GM19351 (cell line): ENCODE results near the gene CERS6.

Experiments used
- ATAC-seq: cut with Tn5 transposase; IDR thresholded peaks from one replicate; pipeline ENCODE4 v1.9.1; 2021; ENCODE audit warnings: mild to moderate bottlenecking, moderate library complexity; ENCODE audit not compliant: unreplicated experiment

The CERS6 gene

DNA sequence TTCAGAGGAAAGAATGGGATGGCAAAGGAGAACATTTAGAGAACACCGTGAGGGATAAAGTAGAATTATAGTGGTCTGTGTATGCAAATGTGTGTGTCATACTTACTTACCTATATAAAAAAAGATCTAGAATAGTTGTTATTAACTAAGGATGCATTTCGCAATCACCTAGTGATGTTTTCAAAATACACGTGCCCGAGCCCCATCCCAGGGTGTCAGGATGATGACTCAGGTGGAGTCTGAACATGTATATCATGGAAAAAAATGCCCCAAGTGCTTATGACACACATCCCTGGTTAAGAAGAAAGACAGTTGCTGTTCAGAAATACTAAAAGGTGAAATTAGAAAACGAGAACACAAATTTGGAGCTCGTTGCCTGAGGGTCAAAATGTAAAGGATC is 109.0 kb downstream of the CERS6 start:
- ATAC-seq, result no peak

DNA sequence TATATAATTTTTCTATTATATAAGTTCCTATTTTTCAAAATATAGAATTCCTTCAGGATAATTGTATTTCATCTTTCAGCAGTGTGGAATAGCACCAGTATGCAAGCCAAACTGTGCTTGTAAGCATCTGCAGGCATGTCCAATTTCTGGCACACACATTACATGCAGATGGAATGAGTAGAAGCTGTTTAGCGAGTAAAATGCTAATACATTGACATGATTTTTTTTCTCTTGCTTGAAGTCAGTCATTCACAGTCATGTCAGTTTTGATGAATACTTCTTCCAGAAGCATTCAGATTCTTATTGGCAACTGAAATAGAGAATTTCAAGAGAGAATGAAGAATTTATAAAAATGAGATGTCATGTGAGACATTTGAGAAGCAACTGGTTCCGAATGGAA is 109.4 kb downstream of the CERS6 start:
- ATAC-seq, result no peak

DNA sequence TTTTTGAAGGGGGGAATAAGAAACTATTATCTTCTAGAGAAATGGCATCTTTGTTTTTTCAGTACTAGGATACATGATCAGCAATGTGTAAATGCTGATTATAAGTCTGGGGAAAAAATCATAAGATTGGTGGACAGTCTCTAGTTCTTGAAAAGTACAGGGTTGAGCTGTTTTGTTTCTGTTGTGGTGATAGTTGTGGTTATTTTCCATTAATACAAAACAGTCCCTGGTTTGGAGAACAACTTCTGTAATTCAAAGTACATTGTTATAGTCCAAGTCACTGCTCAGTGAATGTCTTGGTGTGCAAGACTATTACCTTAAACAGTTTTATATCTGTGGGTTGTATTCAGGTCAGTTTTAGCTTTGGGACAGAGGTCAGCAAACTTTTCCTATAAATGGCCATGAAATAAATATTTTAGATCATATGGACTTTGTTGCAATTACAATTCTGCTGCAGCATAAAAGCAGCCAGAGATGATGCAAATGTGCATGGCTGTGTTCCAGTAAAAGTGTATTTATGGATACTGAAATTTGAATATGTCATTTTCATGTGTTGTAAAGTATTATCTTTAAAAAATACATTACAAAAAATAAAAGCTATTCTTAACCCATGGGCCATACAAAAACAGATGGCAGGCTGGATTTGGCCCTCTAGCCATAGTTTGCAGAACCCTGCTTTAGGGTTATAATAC is 111.0 kb downstream of the CERS6 start:
- ATAC-seq, result peak; percentile 47

DNA sequence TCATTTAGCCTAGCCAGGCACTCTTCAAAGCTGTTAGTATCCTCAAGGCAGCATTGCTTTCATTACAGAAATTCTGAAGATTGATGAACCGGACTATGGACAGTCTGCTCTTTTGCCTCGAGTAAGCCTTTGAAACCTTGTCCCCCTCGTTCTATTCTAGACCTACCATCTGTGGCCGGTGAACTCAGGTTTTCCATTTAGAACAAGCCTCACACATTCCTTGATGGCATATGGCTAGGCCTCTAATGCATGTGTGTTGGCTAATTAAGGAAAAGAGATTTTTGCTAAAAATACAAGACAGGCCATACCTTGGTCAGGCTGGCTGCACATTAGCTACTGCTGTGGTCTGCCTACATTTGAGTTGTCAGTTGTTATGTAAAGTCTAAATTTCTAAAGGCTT is 111.8 kb downstream of the CERS6 start:
- no peak for ATAC-seq

DNA sequence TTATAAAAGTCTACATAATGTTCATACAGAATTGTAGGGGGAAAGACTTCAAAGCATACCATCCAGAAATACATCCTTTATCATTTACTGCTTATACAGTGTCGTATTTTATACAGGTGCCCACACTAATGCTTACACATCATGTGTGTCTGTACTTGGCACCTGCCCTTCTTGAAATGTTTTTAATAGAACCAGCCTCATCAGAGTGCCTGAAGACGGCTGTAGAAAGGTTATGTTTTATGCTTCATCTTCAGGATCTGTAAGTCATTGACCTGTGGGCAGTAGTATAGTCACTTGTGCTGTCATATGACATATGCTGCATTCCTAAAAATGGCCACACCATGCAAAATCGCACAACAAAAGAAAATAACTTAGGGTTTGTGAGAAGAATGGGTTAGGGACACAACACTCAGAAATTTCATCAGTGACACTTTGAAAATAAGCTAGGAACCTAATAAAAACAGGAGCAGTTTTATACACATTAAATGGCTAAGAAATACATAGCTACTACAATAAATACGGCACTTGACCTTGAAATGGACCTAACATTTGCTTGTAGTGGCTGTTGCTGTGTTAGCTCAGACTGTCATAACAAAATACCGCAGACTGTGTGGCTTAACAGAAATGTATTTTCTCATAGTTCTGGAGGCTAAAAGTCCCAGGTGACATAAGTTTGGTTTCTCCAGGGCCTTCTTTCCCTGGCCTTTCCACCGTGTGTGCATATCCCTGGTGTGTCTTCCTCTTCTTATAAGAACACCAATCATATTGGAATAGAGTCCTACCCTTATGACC is 112.6 kb downstream of the CERS6 start:
- no peak for ATAC-seq

DNA sequence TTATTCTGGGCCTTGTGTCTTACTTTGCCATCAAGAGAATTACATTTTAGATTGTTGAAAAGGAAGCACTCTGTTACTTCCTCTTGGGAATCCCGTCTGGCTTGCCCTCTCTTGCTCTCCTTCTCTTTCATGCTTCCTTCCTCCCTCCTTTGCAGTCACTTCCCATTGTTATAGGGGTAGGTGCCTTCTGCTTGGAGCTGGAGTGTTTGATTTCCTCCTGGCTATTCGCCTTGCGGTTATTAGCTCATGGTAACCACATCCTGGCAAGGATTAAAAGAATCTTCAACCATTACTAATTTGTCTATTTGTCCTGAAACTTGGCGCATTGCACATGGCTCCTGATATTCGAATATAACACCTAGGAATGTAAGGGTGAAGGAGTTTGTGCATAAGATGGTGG is 115.0 kb downstream of the CERS6 start:
- no peak for ATAC-seq

DNA sequence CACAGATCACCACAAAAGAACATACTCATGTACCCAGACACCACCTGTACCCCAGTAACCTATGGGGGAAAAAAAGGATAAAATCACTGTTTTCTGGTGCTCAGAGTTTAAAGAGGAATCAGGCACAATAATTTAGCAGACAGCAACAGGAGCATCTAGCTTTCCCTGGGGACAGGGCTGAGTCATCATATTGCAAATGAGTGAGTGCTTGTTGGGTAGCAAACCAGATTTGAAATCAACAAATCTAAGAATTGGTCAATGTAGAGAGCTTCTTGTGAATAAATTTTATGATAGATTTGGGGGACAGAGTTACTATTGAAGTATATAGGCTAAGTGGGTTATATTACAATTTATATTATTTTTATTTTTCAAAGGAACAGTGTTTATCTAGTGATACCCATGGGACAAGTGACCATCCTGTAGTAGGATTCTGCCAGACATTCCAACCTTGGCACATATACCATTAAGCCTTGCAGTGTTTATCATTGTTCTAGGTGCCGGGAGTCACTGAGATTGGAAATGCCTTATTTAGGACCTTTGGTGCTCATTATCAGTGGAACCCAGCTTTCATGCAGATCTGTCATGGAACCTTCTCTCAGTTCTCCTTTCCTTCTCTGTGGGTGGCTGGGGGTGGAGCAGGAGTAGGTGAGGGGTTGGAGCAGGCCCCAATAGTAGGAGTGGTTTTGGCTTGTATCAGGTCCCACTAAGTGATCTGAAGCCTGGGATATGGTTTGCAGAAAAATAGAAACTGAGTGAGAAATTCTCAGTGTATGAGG is 117.2 kb downstream of the CERS6 start:
- ATAC-seq, result peak; percentile 66

DNA sequence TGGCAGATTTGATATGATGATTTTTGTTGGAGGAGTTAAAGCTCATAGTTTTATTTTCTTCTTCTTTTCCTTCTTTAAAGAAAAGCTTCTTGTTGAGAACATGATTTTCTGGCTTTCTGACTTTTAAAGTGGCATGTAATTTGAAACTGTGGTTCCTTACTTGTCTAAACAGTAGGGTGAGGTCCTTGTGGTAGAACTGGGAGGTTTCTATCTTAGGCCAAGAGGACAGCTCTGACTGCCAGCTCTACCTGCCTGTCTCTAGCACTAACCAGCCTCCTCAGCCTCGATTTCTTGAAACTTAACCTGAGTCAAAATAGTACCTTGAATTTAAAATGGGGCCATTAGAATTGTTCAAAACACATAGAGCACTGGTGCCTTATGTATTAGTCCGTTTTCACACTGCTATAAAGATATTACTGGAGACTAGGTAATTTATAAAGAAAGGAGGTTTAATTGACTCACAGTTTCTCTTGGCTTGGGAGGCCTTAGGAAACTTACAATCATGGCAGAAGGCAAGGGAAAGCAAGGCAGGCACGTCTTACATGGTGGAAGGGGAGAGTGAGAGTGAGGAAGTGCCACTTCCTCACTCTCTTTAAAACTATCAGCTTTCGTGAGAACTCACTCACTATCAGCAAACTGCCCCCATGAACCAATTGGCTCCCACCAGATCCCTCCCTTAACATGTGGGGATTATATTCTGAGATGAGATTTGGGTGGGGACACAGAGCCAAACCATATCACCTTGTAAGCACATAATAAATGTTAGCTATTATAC is 119.0 kb downstream of the CERS6 start:
- no peak for ATAC-seq

DNA sequence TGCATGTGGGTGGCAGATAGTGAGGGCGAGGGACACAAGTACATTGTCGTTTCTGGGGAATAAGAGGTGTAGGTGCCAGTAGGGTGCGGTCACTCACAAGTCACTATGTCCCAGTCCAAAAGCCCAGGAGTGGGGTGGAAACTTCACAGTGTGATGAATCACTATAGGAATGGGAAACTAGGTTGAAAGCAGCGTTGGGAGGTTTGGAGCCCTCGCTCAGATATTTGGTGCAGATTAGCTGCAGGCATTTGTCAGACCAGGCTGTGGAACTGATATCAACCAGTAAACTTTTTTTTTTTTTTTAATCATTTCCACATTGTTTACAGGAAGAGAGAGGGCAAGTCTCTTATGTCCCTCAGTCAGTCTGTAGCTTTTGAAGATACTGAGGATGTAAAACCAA is 121.8 kb downstream of the CERS6 start:
- no peak for ATAC-seq

DNA sequence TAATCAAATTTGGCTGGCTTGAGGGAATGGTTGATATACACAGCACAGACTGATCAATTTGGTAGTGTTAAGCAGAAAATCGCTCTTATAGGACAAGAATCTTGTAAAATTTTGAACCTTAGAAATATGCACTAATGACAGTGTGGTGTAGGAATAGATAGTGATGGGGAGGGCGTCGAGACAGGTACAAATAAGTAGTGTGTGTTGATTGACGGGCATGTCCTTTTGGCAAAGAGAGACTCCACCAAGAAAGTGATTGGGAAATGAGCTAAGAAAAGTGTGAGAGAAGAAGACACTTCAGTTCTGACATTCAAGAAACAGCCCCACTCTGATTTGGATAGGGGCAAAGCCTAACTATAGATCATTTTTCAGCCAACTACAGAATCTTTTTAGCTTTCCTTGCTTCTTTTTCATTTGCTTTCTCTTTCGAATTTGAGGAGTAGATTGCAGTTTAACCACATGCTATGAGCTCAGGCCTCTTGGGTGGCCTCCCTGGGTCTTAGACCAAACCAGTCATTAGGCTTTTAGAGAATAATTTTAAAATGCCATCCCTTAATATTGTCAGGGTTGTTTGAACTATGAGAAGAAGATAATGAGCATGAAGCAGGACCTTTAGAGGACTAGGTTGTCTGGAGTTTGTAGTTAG is 127.1 kb downstream of the CERS6 start:
- ATAC-seq, result peak; percentile 70

DNA sequence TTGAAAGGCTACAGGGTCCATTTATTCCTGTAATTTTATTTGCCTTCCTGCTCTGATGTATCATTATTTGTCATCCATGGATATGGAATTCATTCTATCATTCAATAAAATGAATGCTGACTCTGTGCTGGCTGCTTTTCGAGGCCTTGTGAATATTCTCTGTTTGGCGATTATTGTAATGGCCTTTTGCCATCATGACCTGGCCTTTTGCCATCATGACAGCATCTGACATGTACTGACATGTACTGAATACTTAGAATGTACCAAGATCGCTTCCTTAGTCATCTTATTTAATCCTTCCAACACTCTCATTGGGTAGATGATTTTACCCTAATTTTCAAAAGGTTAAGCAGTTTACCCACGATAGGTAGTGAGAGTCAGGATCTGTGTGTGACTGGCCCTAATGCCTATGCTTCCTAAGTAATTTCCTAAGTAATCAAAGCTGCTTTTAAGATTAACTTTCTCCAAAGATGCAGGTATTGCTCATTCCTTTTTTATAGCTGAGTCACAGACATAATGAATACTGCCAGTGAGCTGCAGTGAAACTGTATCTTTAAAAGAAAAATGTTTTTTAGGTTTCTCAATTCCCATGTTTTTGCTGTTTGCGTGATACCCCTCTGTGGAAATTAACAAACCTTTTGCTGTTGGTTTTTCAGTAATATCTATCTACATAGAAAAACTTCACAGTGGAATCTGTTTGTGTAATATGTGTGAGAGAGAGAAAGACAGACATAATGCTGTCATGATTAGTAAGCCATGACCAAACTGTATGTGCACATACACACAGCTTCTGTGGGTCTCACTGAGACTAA is 127.8 kb downstream of the CERS6 start:
- ATAC-seq, result no peak

DNA sequence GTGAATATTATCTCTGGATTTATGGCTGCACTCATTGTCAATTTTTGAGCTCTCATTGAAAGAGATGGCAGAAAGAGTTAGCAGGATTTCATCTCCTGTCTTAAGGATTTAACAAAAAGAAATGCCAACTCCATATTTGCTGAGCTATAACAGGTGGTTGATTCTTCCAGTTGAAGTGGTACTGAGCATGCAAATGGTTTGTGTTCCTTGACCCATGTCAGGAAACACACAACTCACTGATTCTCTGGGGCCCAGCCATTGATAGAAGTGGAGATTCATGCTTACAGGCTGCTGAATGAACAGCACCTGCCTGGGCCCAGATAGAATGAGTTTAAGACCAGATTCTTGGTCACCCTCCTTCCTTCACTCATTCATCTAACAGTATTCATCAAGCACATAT is 128.8 kb downstream of the CERS6 start:
- ATAC-seq, result no peak

DNA sequence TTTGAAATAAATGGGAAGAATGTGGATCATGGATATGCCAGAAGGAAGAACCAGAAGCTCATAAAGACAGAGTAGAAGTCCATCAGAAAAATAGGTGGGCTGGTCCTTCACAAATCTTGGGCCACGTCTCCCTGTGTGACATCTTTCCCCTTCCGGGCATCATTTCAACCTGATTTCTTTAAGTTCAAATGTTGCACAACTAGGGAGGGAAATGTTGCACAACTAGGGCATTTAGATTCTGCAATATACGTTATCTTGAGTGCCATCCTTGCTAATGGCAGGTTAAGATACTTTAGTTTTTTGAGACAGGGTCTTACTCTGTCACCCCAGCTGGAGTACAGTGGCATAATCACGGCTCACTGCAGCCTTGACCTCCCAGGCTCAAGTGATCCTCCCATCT is 129.6 kb downstream of the CERS6 start:
- no peak for ATAC-seq

DNA sequence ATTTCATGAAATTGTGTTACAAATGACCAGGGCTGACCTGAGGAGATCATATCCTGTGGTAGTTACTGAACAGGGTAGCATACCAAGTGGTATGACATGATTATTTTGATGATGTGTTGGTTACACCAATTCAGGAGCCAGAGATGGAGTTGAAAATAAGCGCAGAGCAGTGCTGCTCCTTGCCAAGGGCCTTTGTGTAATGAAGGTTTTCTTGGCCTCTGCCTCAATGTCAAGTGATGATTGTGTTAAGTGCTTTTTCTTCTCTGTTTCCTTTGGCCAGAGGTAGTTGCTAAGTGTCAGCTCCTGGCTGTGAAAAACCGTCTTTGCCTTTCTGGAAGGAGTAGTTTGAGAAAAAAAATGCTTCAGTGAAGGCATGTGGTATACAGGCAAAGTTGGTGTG is 131.2 kb downstream of the CERS6 start:
- ATAC-seq, result no peak

DNA sequence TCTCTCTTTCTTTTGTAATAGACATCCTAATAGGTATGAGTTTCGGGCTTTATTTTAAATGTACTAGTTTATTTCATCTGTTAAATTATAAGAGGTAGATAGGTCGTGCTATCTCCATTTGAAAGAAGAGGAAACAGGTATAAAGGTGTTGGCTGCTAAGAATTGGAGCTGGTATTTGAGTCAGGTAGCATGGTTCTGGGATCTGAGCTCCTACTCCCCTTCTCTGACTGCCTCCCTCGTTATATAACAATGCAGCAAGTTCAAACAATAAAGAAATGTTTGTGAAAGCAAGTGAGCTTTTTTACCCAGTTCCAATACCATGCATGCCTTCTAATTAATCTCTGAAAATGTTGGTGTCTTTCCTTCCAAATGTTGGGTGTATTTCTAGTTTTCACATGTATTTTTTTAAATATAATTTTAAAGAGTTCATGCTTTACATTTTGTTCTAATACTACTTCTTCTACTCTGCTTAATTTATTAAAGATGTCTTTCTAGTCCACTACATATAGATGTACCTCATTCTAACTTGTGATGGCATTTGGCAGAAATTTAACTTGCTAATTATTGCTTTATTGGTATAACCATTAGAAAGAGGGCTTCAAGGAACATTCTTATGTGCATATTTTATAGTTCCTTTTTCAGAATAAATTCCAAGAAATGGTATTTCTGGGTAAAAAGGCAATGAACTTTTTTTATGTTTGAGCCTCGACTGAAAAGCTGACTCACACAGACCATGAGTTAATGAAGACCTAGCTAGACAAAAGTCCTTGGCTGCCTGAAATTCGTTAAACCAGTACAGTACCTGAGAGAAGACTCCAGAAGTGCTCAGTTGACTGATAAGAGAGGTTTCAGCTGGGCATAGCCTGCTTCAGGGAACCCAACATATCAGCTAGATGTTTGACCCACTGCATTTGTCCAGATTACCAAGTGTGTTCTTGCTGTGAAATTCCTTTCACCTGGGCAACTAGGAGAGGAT is 133.5 kb downstream of the CERS6 start:
- no peak for ATAC-seq

DNA sequence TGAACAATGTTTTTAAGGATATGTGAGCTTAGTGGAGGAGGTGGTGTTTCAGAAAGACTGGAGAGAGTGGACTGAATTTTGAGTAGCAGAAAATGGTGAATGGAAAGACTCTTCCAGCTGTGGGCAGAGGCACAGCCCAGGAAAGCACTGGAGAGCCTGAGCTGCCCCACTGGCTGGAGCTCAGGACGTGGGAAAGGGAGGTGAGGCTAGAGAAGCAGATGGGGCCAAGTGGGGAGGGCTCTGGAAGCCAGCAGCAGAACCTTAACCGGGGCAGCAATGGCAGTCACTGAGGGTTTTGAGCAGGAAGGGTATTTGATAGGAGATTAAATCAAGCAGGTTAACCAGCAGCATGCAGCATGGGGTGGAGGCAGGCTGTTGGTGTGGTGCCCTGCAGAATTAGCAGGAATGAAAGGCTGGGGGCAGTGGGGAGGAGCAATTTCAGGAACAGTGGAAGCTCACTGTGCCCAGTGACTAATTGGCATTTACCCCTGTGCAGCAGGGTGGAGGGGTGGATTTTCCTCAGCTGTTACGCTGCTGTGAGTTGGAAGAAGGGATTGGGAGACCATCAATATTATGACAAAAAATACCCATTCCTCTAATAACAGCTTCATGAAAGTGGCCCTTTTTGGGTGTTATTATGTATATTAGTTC is 136.2 kb downstream of the CERS6 start:
- no peak for ATAC-seq

DNA sequence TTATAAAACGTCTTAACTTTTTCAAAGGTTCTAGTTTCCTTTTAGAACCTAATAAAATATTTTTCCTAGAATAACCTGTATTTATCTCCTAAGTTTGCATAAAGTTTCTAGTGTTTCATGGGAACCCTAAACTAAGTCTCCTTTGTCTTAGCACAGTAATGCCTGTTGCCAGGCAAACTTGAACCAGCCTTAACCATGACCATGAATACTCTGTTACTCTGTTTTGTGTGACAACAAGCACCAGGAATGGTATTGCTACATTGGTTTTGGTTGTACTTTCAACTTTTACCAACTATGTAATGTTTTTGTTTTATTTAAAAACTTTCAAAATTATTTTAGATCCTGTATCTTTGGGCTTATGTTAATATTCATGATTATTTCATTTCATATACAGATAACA is 137.6 kb downstream of the CERS6 start:
- ATAC-seq, result peak; percentile 46

DNA sequence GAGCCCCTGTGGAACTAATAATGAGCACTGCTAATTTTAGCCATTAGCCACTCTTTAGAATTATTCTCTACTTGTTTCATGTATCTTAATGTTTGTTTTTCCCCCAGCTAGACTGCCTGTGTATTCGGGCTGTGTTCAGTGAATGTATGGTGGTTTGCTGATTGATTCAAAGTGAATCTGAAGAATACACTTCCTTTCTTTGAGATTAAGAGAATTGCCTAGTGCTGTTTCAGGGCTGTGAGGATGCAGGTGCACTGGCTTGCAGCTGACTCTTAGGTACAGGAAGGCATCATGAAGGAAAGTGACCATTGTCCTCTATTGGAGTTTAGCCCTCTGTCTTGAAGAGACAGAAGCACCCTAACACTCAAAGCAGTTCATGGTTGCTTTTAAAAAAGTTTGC is 138.7 kb downstream of the CERS6 start:
- ATAC-seq, result peak; percentile 80
